Calu3 (cell line): Measurements from ENCODE around the gene NPAS3. TPM values are rescaled to one million over a fixed set of nuclear protein-coding genes. Genes with fewer than 3 reads are reported as not detected.

ENCODE experiments used
- BruUV-seq: library from RNA; stranded (reverse); fragments of 400-500 nt; replicated peaks from 2 replicates; lab custom pipeline; 2021; lab: Mats Ljungman, UMichigan
- CTCF ChIA-PET: fragments of 300-600 bp; sonication (Branson Sonifier 250); formaldehyde crosslinking; loops from one replicate; lab custom pipeline; 2022; ENCODE audit warnings: antibody characterized with exemption; lab: Charles Lee
- DNase-seq: peaks from one replicate; pipeline ENCODE4 v3.0.0; 2022
- H3K27ac Mint-ChIP-seq: one replicate; pipeline ENCODE4 v1.8.0; 2022; ENCODE audit warnings: mixed read lengths; ENCODE audit not compliant: unreplicated experiment
- H3K27me3 Mint-ChIP-seq: one replicate; pipeline ENCODE4 v1.8.0; 2022; ENCODE audit warnings: mixed read lengths; ENCODE audit not compliant: unreplicated experiment
- H3K36me3 Mint-ChIP-seq: one replicate; pipeline ENCODE4 v1.8.0; 2022; ENCODE audit warnings: mild to moderate bottlenecking, moderate library complexity, mixed read lengths; ENCODE audit not compliant: insufficient read depth, unreplicated experiment
- H3K4me1 Mint-ChIP-seq: one replicate; pipeline ENCODE4 v1.8.0; 2022; ENCODE audit warnings: mild to moderate bottlenecking, low read depth, mixed read lengths; ENCODE audit not compliant: unreplicated experiment
- H3K4me3 Mint-ChIP-seq: one replicate; pipeline ENCODE4 v1.8.0; 2022; ENCODE audit warnings: mild to moderate bottlenecking, low read depth, moderate library complexity, mixed read lengths; ENCODE audit not compliant: unreplicated experiment
- H3K9me3 Mint-ChIP-seq: one replicate; pipeline ENCODE4 v1.8.0; 2022; ENCODE audit warnings: low read depth, mixed read lengths; ENCODE audit not compliant: unreplicated experiment
- CTCF ChIP-seq: fragments of 200-600 bp; IDR thresholded peaks from one replicate; pipeline ENCODE4 v1.8.0; 2022; ENCODE audit warnings: antibody characterized with exemption; ENCODE audit not compliant: unreplicated experiment
- intact Hi-C: fragments of 100-400 bp; cut with micrococcal nuclease; formaldehyde crosslinking; loops from one replicate; pipeline ENCODE4 v1.10.0; 2022; ENCODE audit not compliant: unreplicated experiment
- total RNA-seq: library from RNA; stranded (reverse); gene quantifications from 2 replicates; pipeline ENCODE4 v1.2.3, GENCODE V29; 2022

NPAS3 gene
- total RNA-seq, 1 experiment from 2014 or later, result not detected

GRCh38 chr14:33758547-33758946 is 819.9 kb downstream of the NPAS3 start:
- intact Hi-C loops, result no loop called here
- no peak overlapping the region for H3K27ac Mint-ChIP-seq
- H3K36me3 Mint-ChIP-seq, result no peaks in the 10 kb centered on the region
- H3K27me3 Mint-ChIP-seq, result peaks cover 91% of the 10 kb centered on the region
- no peak for DNase-seq
- H3K4me1 Mint-ChIP-seq, result no peaks in the 10 kb centered on the region
- no peaks in the 10 kb centered on the region for H3K9me3 Mint-ChIP-seq
- BruUV-seq, result no TSS peak
- CTCF ChIA-PET, result no interaction called here
- TF ChIP-seq CTCF, result no peak
- H3K4me3 Mint-ChIP-seq, result no peak overlapping the region

DNA sequence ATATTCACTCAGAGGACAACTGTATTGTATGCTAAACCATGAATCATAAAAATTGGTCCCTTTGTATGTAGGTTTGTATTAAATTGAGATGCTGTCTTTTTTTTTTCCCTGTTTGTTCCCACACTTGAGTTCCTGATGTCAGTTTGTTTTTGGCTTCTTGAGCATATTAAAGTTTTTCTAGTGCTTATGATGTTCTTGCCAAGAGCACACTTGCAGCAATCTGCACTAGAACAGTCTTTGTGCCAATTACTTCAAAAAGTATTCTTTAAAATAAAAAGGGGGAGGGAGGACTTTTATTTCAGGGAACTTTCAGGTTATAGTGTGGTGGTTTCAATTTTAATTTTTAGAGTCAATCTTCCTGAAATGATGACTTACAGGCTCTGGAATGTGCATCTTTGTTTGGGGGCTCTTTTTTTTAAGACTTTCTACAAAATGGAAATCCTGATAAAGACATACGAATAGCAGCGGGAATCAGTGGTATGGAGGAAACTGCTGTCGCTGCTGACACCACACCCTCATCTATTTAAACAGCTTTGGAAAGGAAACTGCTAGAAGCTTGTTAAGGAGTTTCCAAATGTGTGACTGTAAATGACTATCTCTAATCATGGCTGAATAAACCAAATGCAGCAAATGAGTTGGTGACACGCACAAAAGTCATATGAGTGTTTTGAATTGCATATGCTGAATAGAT is 823.6 kb downstream of the NPAS3 start:
- Mint-ChIP-seq H3K27ac (no peak overlapping the region), H3K9me3 (no peaks in the 10 kb centered on the region), H3K36me3 (no peaks in the 10 kb centered on the region), H3K4me3 (no peak overlapping the region), H3K4me1 (no peaks in the 10 kb centered on the region), H3K27me3 (peaks cover 91% of the 10 kb centered on the region)
- no peak for DNase-seq
- CTCF ChIA-PET, result no interaction called here
- intact Hi-C loops, result no loop called here
- no TSS peak for BruUV-seq
- no peak for TF ChIP-seq CTCF

- H3K4me1 Mint-ChIP-seq, result no peaks in the 10 kb centered on the region
- H3K4me3 Mint-ChIP-seq, result no peak overlapping the region
- H3K9me3 Mint-ChIP-seq, result no peaks in the 10 kb centered on the region
- CTCF ChIA-PET, result no interaction called here
- no peak for DNase-seq
- intact Hi-C loops, result no loop called here
- TF ChIP-seq CTCF, result no peak
- no peaks in the 10 kb centered on the region for H3K36me3 Mint-ChIP-seq
- no TSS peak for BruUV-seq
- peaks cover 98% of the 10 kb centered on the region for H3K27me3 Mint-ChIP-seq
- no peak overlapping the region for H3K27ac Mint-ChIP-seq
Measured at GRCh38 chr14:33764876-33765650, 826.4 kb downstream of the NPAS3 start.

GRCh38 chr14:33767586-33768457 is 829.1 kb downstream of the NPAS3 start:
- H3K27ac Mint-ChIP-seq, result no peak overlapping the region
- intact Hi-C loops, result no loop called here
- CTCF ChIA-PET, result interaction anchor here (0.6 kb wide), 1 partner anchor 950 kb away, joined by 3 read pairs; no protein-coding TSS in a partner anchor
- H3K4me1 Mint-ChIP-seq, result no peaks in the 10 kb centered on the region
- H3K9me3 Mint-ChIP-seq, result no peaks in the 10 kb centered on the region
- no peaks in the 10 kb centered on the region for H3K36me3 Mint-ChIP-seq
- no TSS peak for BruUV-seq
- H3K4me3 Mint-ChIP-seq, result no peak overlapping the region
- no peak for DNase-seq
- TF ChIP-seq CTCF, result no peak
- H3K27me3 Mint-ChIP-seq, result peaks cover 70% of the 10 kb centered on the region
